HEK293 (cell line): ENCODE data around the gene IL17F.

ENCODE experiments used
- MYNN ChIP-seq: fragments of 450-650 bp; formaldehyde crosslinking; IDR thresholded peaks from 2 replicates; pipeline ENCODE4 v1.5.1; 2016; ENCODE audit warnings: missing biosample characterization, missing genetic modification characterization, borderline replicate concordance
- ZBTB1 ChIP-seq: fragments of 450-650 bp; formaldehyde crosslinking; IDR thresholded peaks from 2 replicates; pipeline ENCODE4 v1.5.1; 2016; ENCODE audit warnings: missing biosample characterization, missing genetic modification characterization
- ZNF423 ChIP-seq: fragments of 450-650 bp; formaldehyde crosslinking; IDR thresholded peaks from 2 replicates; pipeline ENCODE4 v1.5.1; 2016; ENCODE audit warnings: missing biosample characterization, missing genetic modification characterization
- ZNF776 ChIP-seq: fragments of 450-650 bp; formaldehyde crosslinking; IDR thresholded peaks from 2 replicates; pipeline ENCODE4 v1.5.0; 2017; ENCODE audit warnings: missing biosample characterization, missing genetic modification characterization, borderline replicate concordance
- TF ChIP-seq, protein P1 (sequence below): fragments of 450-650 bp; formaldehyde crosslinking; IDR thresholded peaks from 2 replicates; pipeline ENCODE4 v1.5.1; 2016; ENCODE audit warnings: missing biosample characterization, missing genetic modification characterization
- TF ChIP-seq, protein P2 (sequence below): fragments of 450-650 bp; formaldehyde crosslinking; IDR thresholded peaks from 2 replicates; pipeline ENCODE4 v1.5.1; 2016; ENCODE audit warnings: missing biosample characterization, missing genetic modification characterization
- TF ChIP-seq, protein P3 (sequence below): fragments of 450-650 bp; formaldehyde crosslinking; IDR thresholded peaks from 2 replicates; pipeline ENCODE4 v1.5.1; 2016; ENCODE audit warnings: missing biosample characterization, missing genetic modification characterization
- TF ChIP-seq, protein P4 (sequence below): fragments of 450-650 bp; formaldehyde crosslinking; IDR thresholded peaks from 2 replicates; pipeline ENCODE4 v1.5.1; 2016; ENCODE audit warnings: missing biosample characterization, missing genetic modification characterization
- TF ChIP-seq, protein P5 (sequence below): fragments of 450-650 bp; formaldehyde crosslinking; IDR thresholded peaks from 2 replicates; pipeline ENCODE4 v1.5.1; 2016; ENCODE audit warnings: missing biosample characterization, missing genetic modification characterization

DNA sequence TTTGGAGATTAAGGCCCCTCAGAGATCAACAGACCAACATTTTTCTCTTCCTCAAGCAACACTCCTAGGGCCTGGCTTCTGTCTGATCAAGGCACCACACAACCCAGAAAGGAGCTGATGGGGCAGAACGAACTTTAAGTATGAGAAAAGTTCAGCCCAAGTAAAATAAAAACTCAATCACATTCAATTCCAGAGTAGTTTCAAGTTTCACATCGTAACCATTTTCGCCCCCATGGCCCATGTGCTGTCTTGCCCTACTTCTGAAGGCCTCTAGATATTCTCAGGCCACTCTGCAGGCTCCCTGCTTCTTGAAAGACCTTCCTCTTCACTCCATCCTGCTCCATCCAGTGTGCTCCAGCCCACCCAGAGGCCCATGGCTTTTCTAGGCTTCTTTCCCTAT is 53.9 kb downstream of the IL17F start:
- TF ChIP-seq, protein P1, sequence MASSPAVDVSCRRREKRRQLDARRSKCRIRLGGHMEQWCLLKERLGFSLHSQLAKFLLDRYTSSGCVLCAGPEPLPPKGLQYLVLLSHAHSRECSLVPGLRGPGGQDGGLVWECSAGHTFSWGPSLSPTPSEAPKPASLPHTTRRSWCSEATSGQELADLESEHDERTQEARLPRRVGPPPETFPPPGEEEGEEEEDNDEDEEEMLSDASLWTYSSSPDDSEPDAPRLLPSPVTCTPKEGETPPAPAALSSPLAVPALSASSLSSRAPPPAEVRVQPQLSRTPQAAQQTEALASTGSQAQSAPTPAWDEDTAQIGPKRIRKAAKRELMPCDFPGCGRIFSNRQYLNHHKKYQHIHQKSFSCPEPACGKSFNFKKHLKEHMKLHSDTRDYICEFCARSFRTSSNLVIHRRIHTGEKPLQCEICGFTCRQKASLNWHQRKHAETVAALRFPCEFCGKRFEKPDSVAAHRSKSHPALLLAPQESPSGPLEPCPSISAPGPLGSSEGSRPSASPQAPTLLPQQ (tag by site-specific recombination) = no peak
- no peak for TF ChIP-seq MYNN
- TF ChIP-seq, protein P2, sequence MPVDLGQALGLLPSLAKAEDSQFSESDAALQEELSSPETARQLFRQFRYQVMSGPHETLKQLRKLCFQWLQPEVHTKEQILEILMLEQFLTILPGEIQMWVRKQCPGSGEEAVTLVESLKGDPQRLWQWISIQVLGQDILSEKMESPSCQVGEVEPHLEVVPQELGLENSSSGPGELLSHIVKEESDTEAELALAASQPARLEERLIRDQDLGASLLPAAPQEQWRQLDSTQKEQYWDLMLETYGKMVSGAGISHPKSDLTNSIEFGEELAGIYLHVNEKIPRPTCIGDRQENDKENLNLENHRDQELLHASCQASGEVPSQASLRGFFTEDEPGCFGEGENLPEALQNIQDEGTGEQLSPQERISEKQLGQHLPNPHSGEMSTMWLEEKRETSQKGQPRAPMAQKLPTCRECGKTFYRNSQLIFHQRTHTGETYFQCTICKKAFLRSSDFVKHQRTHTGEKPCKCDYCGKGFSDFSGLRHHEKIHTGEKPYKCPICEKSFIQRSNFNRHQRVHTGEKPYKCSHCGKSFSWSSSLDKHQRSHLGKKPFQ (tag by site-specific recombination) = no peak
- TF ChIP-seq, protein P3, sequence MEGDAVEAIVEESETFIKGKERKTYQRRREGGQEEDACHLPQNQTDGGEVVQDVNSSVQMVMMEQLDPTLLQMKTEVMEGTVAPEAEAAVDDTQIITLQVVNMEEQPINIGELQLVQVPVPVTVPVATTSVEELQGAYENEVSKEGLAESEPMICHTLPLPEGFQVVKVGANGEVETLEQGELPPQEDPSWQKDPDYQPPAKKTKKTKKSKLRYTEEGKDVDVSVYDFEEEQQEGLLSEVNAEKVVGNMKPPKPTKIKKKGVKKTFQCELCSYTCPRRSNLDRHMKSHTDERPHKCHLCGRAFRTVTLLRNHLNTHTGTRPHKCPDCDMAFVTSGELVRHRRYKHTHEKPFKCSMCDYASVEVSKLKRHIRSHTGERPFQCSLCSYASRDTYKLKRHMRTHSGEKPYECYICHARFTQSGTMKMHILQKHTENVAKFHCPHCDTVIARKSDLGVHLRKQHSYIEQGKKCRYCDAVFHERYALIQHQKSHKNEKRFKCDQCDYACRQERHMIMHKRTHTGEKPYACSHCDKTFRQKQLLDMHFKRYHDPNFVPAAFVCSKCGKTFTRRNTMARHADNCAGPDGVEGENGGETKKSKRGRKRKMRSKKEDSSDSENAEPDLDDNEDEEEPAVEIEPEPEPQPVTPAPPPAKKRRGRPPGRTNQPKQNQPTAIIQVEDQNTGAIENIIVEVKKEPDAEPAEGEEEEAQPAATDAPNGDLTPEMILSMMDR (tag by site-specific recombination) = no peak
- TF ChIP-seq, protein P4, sequence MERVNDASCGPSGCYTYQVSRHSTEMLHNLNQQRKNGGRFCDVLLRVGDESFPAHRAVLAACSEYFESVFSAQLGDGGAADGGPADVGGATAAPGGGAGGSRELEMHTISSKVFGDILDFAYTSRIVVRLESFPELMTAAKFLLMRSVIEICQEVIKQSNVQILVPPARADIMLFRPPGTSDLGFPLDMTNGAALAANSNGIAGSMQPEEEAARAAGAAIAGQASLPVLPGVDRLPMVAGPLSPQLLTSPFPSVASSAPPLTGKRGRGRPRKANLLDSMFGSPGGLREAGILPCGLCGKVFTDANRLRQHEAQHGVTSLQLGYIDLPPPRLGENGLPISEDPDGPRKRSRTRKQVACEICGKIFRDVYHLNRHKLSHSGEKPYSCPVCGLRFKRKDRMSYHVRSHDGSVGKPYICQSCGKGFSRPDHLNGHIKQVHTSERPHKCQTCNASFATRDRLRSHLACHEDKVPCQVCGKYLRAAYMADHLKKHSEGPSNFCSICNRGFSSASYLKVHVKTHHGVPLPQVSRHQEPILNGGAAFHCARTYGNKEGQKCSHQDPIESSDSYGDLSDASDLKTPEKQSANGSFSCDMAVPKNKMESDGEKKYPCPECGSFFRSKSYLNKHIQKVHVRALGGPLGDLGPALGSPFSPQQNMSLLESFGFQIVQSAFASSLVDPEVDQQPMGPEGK (tag by site-specific recombination) = no peak
- no peak for TF ChIP-seq ZNF423
- no peak for TF ChIP-seq ZBTB1 (tag by site-specific recombination)
- no peak for TF ChIP-seq ZNF776
- TF ChIP-seq, protein P5, sequence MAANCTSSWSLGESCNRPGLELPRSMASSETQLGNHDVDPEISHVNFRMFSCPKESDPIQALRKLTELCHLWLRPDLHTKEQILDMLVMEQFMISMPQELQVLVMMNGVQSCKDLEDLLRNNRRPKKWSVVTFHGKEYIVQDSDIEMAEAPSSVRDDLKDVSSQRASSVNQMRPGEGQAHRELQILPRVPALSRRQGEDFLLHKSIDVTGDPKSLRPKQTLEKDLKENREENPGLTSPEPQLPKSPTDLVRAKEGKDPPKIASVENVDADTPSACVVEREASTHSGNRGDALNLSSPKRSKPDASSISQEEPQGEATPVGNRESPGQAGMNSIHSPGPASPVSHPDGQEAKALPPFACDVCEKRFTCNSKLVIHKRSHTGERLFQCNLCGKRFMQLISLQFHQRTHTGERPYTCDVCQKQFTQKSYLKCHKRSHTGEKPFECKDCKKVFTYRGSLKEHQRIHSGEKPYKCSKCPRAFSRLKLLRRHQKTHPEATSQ (tag by site-specific recombination) = no peak
